K562 (cell line): ENCODE results near the gene SPI1. TPM values are rescaled to one million over a fixed set of nuclear protein-coding genes. Genes with fewer than 3 reads are reported as not detected.

Experiments used
- CREM ChIP-seq: IDR thresholded peaks from 2 replicates; pipeline ENCODE4 v1.6.1; 2014; ENCODE audit warnings: antibody characterized with exemption, low read depth
- EP400 ChIP-seq: fragments of 450-650 bp; IDR thresholded peaks from 2 replicates; pipeline ENCODE4 v1.6.1; 2017; ENCODE audit warnings: antibody characterized with exemption, mild to moderate bottlenecking, moderate library complexity
- FOSL1 ChIP-seq: fragments of 200-800 bp; sonication (Bioruptor generic); conservative IDR thresholded peaks from 2 replicates; pipeline ENCODE4 v1.6.1; 2016; ENCODE audit warnings: missing genetic modification characterization, missing compliant biosample characterization
- GATAD2A ChIP-seq: fragments of 450-650 bp; IDR thresholded peaks from 2 replicates; pipeline ENCODE4 v1.6.1; 2017
- HNRNPK ChIP-seq: fragments of 200-400 bp; formaldehyde crosslinking; IDR thresholded peaks from one replicate; pipeline ENCODE4 v1.6.1; 2018; ENCODE audit warnings: mild to moderate bottlenecking, low read depth, low read length; ENCODE audit not compliant: poor library complexity, severe bottlenecking
- JUN ChIP-seq, 2 experiments: sonication (generic) in 1 of 2; formaldehyde crosslinking in 1 of 2; IDR thresholded peaks; 2 replicates each; pipeline versions ENCODE4 v1.6.1 to v1.8.0; 2012 to 2022; ENCODE audit warnings: borderline replicate concordance in 2 of 2, mild to moderate bottlenecking in 2 of 2, improper control_type of control experiment in 1 of 2, low read depth in 1 of 2, low read length in 1 of 2, missing genetic modification reagents in 1 of 2
- MYC ChIP-seq, 2 experiments: fragments of 250-450 bp in 1 of 2; sonication (Bioruptor Pico) in 1 of 2; IDR thresholded peaks; 2 replicates each; pipeline versions ENCODE4 v1.5.1 to v1.6.1; 2012 to 2021; ENCODE audit warnings: low read depth in 2 of 2, borderline replicate concordance in 1 of 2, improper control_type of control experiment in 1 of 2, low read length in 1 of 2, mild to moderate bottlenecking in 1 of 2, moderate library complexity in 1 of 2
- NCOA4 ChIP-seq: fragments of 450-650 bp; IDR thresholded peaks from 2 replicates; pipeline ENCODE4 v1.6.1; 2018; ENCODE audit warnings: mild to moderate bottlenecking; ENCODE audit not compliant: partially characterized antibody
- PHF20 ChIP-seq: fragments of 450-650 bp; IDR thresholded peaks from 2 replicates; pipeline ENCODE4 v1.6.1; 2018; ENCODE audit not compliant: partially characterized antibody
- PKNOX1 ChIP-seq: fragments of 450-650 bp; IDR thresholded peaks from 2 replicates; pipeline ENCODE4 v1.6.1; 2016
- RBBP5 ChIP-seq: fragments of 200-600 bp; sonication (generic); IDR thresholded peaks from 2 replicates; pipeline ENCODE4 v1.6.1; 2012; ENCODE audit warnings: borderline replicate concordance, mild to moderate bottlenecking, low read length, control low read depth, inconsistent platforms; ENCODE audit not compliant: insufficient read depth, poor library complexity, severe bottlenecking
- RUNX1 ChIP-seq: sonication (generic); IDR thresholded peaks from 2 replicates; pipeline ENCODE4 v1.6.1; 2016; ENCODE audit warnings: antibody characterized with exemption, low read depth
- SMARCE1 ChIP-seq: fragments of 450-650 bp; IDR thresholded peaks from 2 replicates; pipeline ENCODE4 v1.7.1; 2016; ENCODE audit warnings: mild to moderate bottlenecking
- ZBTB7A ChIP-seq: IDR thresholded peaks from 2 replicates; pipeline ENCODE4 v1.6.1; 2011; ENCODE audit warnings: low read depth, mild to moderate bottlenecking, low read length, moderate library complexity, borderline replicate concordance; ENCODE audit not compliant: control insufficient read depth
- ZNF274 ChIP-seq: IDR thresholded peaks from 2 replicates; pipeline ENCODE4 v1.6.1; 2011; ENCODE audit warnings: low read depth, mild to moderate bottlenecking, low read length, moderate library complexity, borderline replicate concordance
- ZNF695 ChIP-seq: fragments of 450-650 bp; formaldehyde crosslinking; IDR thresholded peaks from 2 replicates; pipeline ENCODE4 v1.4.0; 2020; ENCODE audit warnings: mild to moderate bottlenecking, moderate library complexity
- polyA plus RNA-seq, 8 experiments: library from polyadenylated mRNA; depleted of rRNA in 4 of 8; stranded (reverse) in 5 of 8; unstranded in 3 of 8; fragments of >200 nt; fragmentation: Nextera tagmentation in 2 of 8; fragmentation: Illumina TruSeq in 1 of 8; extraction: Ambion mirVana in 2 of 8; extraction: Trizol in 1 of 8; gene quantifications; 2 replicates each; pipeline versions ENCODE4 v1.2.1 to v1.2.3, GENCODE V29; 2011 to 2014; ENCODE audit warnings: inconsistent platforms in 1 of 8, missing spikeins in 1 of 8
- total RNA-seq, 7 experiments: library from RNA; depleted of rRNA in 6 of 7; stranded (reverse); fragments of >200 nt in 6 of 7; fragmentation: Illumina TruSeq in 2 of 7; extraction: Trizol in 2 of 7; gene quantifications; 2 replicates each; pipeline versions ENCODE4 v1.2.1 to v1.2.3, GENCODE V29; 2011 to 2021; ENCODE audit warnings: low replicate concordance in 1 of 7
- TF ChIP-seq, protein P1 (sequence below), 2 experiments: IDR thresholded peaks; 2 replicates each; pipeline ENCODE4 v1.6.1; 2011; ENCODE audit warnings: borderline replicate concordance in 1 of 2, control low read depth in 1 of 2, low read depth in 1 of 2, low read length in 1 of 2, mild to moderate bottlenecking in 1 of 2, mixed read lengths in 1 of 2, moderate library complexity in 1 of 2; ENCODE audit not compliant: insufficient read depth in 1 of 2, insufficient read length in 1 of 2, poor library complexity in 1 of 2, severe bottlenecking in 1 of 2; ENCODE audit errors: extremely low read depth in 1 of 2

Gene SPI1
- total and polyA plus RNA-seq, 9 of the 15 experiments (the other 6 are each of a cell fraction or from before 2014, with no cell fraction given): 0.10 to 33.7 (median 10.3) TPM

- TF ChIP-seq, protein P1, sequence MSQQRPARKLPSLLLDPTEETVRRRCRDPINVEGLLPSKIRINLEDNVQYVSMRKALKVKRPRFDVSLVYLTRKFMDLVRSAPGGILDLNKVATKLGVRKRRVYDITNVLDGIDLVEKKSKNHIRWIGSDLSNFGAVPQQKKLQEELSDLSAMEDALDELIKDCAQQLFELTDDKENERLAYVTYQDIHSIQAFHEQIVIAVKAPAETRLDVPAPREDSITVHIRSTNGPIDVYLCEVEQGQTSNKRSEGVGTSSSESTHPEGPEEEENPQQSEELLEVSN (IDR thresholded peaks at IDR 0.05; ENCODE audit: borderline replicate concordance in 1 of 2, extremely low read depth in 1 of 2, insufficient read depth in 1 of 2, insufficient read length in 1 of 2, low read depth in 1 of 2, low read length in 1 of 2, poor library complexity in 1 of 2, severe bottlenecking in 1 of 2): no peak
- TF ChIP-seq PHF20: no peak
- TF ChIP-seq HNRNPK: no peak
- TF ChIP-seq ZNF695 (CRISPR knock-in tag): no peak
- TF ChIP-seq ZBTB7A: peak; percentile 36; the same call in 1 of the 2 replicates
- TF ChIP-seq RBBP5: no peak
- 0 out of 2 replicates have a peak, but pooled peaks have one; percentile 27 for TF ChIP-seq JUN (IDR thresholded peaks at IDR 0.05; ENCODE audit: borderline replicate concordance, low read depth, low read length)
- TF ChIP-seq JUN (CRISPR knock-in tag; IDR thresholded peaks at IDR 0.05; ENCODE audit: borderline replicate concordance): no peak
- no peak for TF ChIP-seq RUNX1
- no peak for TF ChIP-seq FOSL1
- TF ChIP-seq CREM: peak; percentile 74
- peak; percentile 95 for TF ChIP-seq GATAD2A
- 0 out of 2 replicates have a peak, but pooled peaks have one; percentile 49 for TF ChIP-seq MYC (IDR thresholded peaks at IDR 0.05; ENCODE audit: low read depth, low read length)
- no peak for TF ChIP-seq MYC (CRISPR knock-in tag; IDR thresholded peaks at IDR 0.05; ENCODE audit: borderline replicate concordance, low read depth)
- TF ChIP-seq NCOA4: no peak
- TF ChIP-seq SMARCE1: peak; percentile 61
- no peak for TF ChIP-seq ZNF274
- peak; percentile 61; the same call in 1 of the 2 replicates for TF ChIP-seq EP400
- TF ChIP-seq PKNOX1: peak; percentile 71; the same call in 1 of the 2 replicates
Observed at GRCh38 chr11:47376525-47377371, 1.6 kb downstream of the SPI1 start (continued).
